NK-92 (cell line): ENCODE data around the gene SLC35F3.

Source experiments
- DNase-seq: peaks from one replicate; lab custom pipeline; 2025; ENCODE audit not compliant: unreplicated experiment; lab: John Stamatoyannopoulos, UW

SLC35F3 gene

GRCh38 chr1:233971753-233972152, 67.3 kb downstream of the SLC35F3 start:
- DNase-seq = no peak

GRCh38 chr1:233972563-233972950, 68.1 kb downstream of the SLC35F3 start:
- DNase-seq = no peak

GRCh38 chr1:233972951-233973635, 68.6 kb downstream of the SLC35F3 start:
- no peak for DNase-seq

GRCh38 chr1:233975486-233975885, 71.0 kb downstream of the SLC35F3 start:
- DNase-seq = no peak

GRCh38 chr1:233981042-233981675, 76.7 kb downstream of the SLC35F3 start:
- no peak for DNase-seq

DNA sequence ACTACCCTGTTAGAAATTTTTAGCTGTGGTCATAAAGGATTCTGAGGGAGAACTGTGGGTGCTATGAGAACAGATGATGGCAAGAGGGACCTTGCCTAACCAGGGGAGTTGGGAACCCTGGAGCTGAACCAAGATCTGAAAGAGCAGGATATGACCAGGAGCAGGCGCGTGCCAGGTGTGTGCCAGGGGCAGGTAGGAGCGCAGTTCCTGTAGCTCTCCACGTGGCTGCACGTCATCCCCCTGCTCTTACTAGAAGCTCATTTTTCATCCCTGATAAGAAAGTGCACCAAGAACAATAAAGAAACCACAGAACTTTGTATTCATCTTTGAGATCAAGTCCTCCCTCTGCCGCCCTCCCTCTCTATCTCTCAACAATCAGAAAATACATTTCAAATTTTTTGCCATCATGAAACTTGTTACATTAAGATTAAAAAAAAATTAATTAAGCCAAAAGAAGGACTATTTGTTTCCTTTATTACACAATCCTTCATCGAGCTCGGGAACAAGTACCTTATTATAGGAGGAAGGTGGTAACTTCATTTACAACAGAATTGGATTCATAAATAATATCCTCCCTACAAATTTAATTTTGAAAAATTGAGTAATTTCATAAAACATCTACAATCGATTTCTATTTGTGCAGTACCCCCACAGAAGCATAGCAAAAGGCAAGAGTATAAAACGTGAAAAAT, 78.5 kb downstream of the SLC35F3 start:
- DNase-seq = no peak

- no peak for DNase-seq
These were observed 79.3 kb downstream of the SLC35F3 start for GRCh38 chr1:233983811-233984210.

GRCh38 chr1:233988963-233989696, 84.7 kb downstream of the SLC35F3 start:
- no peak for DNase-seq

GRCh38 chr1:233990486-233990885, 86.0 kb downstream of the SLC35F3 start:
- no peak for DNase-seq

- no peak for DNase-seq
These were observed 89.2 kb downstream of the SLC35F3 start for GRCh38 chr1:233993651-233994050.

GRCh38 chr1:233994112-233994511, 89.6 kb downstream of the SLC35F3 start:
- no peak for DNase-seq

DNA sequence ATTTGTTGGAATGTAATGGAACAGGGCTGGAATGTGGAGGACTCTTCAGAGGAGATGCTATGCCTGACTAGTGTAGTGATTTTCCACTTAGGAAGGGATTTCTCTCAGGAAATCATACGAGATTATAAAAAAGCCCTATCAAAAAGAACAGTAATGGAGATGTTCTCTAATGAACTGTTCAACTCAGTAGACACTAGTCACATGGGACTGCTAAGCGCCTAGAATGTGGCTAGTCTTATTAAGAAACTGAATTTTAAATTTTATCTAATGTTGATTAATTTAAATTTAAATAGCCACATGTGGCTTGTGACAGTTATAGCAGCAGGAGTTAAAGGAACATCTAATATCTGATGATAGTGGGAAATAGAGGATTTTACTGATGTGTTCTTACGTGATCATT, 94.0 kb downstream of the SLC35F3 start:
- no peak for DNase-seq

GRCh38 chr1:233998891-233999290, 94.4 kb downstream of the SLC35F3 start:
- no peak for DNase-seq

- no peak for DNase-seq
These were observed 96.1 kb downstream of the SLC35F3 start for GRCh38 chr1:234000557-234001041.

DNA sequence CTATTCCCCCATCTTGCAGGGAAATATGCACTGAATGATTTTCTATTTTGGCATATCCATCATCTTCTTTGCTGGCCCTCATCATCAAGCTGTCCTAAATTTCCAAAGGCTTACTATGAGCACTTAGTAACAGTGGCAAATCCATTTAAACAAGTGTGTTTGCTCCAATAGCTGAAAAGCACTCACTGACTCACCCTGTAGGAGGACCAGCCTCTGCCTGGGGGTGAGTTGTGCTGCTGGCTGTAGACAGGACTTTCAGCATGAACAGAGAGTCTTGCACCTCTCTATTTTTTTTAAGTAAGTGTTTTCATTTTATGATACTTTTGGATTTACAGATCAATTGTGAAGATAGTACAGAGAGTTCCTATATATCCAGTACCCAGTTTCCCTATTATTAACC, 97.3 kb downstream of the SLC35F3 start:
- no peak for DNase-seq

- no peak for DNase-seq
These were observed 100.1 kb downstream of the SLC35F3 start for GRCh38 chr1:234004591-234004990.

DNA sequence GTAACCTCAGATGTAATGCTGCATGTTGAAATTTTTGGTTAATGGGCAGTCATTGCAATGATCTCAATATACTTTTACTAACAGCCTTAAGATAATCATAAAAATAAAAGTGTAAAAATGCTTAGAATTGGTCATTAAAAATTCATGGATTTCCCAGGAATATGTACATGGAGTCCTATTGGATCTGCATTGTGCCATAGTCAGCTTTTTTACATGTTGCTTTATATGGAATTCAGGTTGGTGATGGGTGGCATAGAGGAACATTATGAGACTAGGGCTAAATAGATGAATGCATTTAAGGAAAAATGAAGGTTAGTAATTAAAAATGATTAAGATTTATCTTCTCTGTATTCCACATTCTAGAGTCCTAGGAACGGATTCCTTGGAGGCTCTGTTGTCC, 103.2 kb downstream of the SLC35F3 start:
- DNase-seq = no peak

DNA sequence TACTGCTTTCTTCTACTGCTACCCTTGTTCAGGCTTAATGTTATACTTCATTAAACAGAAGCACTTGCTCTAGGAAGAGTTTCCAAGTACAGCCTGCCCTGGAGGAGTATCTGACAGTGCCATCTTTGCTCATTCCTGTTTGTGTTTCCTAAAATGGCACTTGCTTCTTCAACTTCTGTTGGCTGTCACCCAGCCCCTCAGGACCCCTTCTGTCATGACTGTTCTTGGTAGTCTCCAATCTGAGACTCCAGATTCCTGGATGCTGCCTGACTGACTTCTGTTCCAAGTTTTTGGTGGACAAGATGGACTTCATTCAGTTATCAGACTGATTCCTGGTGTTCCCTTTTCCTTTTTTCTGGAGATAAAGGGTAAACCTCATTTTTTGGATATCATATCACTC, 104.1 kb downstream of the SLC35F3 start:
- no peak for DNase-seq

DNA sequence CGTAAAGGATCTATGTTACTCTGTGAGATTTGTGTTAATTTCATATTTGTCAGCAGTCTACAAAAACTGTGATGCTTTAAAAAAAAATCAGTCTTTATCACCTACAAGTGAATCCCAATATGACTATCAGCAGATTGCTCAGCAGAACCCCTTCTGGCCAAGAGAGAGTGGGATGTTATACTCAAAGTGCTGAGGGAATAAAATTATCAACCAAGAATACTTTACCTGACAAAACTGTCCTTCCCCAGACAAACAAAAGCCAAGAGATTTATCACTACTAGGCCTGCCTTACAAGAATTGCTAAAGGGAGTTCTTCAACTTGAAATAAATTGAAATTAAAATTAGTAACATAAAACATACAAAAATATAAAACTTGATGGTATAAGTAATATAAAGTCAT, 105.2 kb downstream of the SLC35F3 start:
- DNase-seq = no peak

DNA sequence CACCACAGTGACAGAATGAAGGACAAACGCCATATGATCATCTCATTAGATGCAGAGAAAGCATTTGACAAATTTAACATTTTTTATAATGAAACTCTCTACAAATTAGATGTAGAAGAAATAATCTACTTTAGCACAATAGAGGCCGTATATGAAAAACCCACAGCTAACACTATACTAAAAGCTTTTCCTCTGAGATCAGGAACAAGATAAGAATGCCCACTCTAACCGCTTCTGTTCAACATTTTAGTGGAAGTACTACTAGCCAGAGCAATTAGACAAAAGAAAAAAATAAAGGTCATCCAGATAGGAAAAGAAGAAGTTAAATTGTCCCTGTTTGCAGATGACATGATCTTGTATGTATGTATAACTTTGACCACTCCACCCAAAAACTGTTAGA, 109.7 kb downstream of the SLC35F3 start:
- DNase-seq = no peak

DNA sequence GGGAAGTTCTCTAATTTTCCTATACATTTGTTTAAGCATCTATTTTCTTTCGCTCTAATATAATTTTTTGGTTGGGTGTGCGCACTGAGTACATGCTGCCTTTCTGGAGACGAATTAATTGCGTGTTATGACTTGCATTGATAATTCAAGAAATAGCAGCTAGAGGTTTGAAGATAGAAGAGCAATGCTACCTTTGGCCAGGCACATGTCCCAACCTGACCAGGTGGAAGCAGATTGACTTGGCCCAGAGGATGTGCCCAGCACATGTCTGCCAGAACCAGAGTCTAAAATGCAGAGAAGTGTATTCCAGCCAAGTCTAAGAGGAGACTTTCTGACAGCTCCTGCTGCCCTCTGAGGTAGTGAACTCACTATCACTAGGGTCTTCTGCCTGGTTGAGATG, 114.3 kb downstream of the SLC35F3 start:
- no peak for DNase-seq

- no peak for DNase-seq
These were observed 114.9 kb downstream of the SLC35F3 start for GRCh38 chr1:234019387-234019786.
